ENCODE results near the gene PROCA1. TPM values are rescaled to one million over a fixed set of nuclear protein-coding genes. Genes with fewer than 3 reads are reported as not detected.

Gene PROCA1
- total and polyA plus RNA-seq, 9 of the 15 experiments (the other 6 are each of a cell fraction or from before 2014, with no cell fraction given) = 0.78 to 16.2 (median 5.6) TPM

- 83% methylated on average over 6 of the region's 6 CpGs for WGBS (ENCODE audit: insufficient coverage, low coverage, missing lambda C conversion rate)
- peak overlapping the region in 1 of 2 experiments; percentile 6; a peak in 1 of 4 replicates for H3K9ac ChIP-seq (ENCODE audit: insufficient read depth in 1 of 2, low read depth in 2 of 2, low read length in 2 of 2)
- no peak overlapping the region for H3K4me2 ChIP-seq (ENCODE audit: insufficient read depth, low read length)
- intact Hi-C loops (cut with micrococcal nuclease) (no loop called here), in situ Hi-C loops (cut with MboI) (no loop called here)
- H3K27me3 ChIP-seq (ENCODE audit: control insufficient read depth in 2 of 2, insufficient read depth in 2 of 2, low read length in 2 of 2) = no peaks in the 10 kb centered on the region
- H3K79me2 ChIP-seq (ENCODE audit: control insufficient read depth, insufficient read depth, low read length) = no peaks in the 10 kb centered on the region
- BruUV-seq (replicated peaks) = no TSS peak
- FAIRE-seq (no peak), DNase-seq (ENCODE audit: extremely low read depth in 1 of 4, low spot score in 3 of 4) (no peak), ATAC-seq (no peak; the same call in 2 of the 3 replicates)
- no peaks in the 10 kb centered on the region for H3K9me1 ChIP-seq (ENCODE audit: control insufficient read depth, insufficient read depth, low read length)
- no peaks in the 10 kb centered on the region; the same call in 1 of the 2 replicates for H4K20me1 ChIP-seq (replicated peaks; ENCODE audit: control insufficient read depth, insufficient read depth, low read length)
- POLR2A ChIA-PET = interaction anchor here (0.9 kb wide), 1 partner anchor 9 kb away, joined by 4 read pairs; no protein-coding TSS in a partner anchor
- no peak overlapping the region for H2AFZ ChIP-seq (ENCODE audit: low read depth, low read length)
- H3K4me1 ChIP-seq (replicated peaks in 1 of 2; ENCODE audit: control insufficient read depth in 2 of 2, insufficient read depth in 2 of 2, low read length in 2 of 2) = no peaks in the 10 kb centered on the region
- no peak overlapping the region for H3K27ac ChIP-seq (ENCODE audit: extremely low read depth, low read depth, low read length)
- peak; percentile 90 for TF ChIP-seq SPI1 (IDR thresholded peaks at IDR 0.05; ENCODE audit: borderline replicate concordance, low read depth, low read length)
- no peak for TF ChIP-seq MAFG (tag; conservative IDR thresholded peaks at IDR 0.05)
- CTCF ChIA-PET (ENCODE audit: low intra/inter-chr PET ratio) = no interaction called here
- H3K36me3 ChIP-seq (ENCODE audit: control insufficient read depth, insufficient read depth, low read length) = peaks cover 99% of the 10 kb centered on the region
- H3K9me3 ChIP-seq (replicated peaks; ENCODE audit: control insufficient read depth, insufficient read depth, low read depth, low read length) = no peaks in the 10 kb centered on the region
- H3K4me3 ChIP-seq = no peak overlapping the region
These were observed 13.3 kb downstream of the PROCA1 start for GRCh38 chr17:28698253-28698941.

- H3K27me3 ChIP-seq (ENCODE audit: control insufficient read depth in 2 of 2, insufficient read depth in 2 of 2, low read length in 2 of 2) = no peaks in the 10 kb centered on the region
- H3K9ac ChIP-seq (ENCODE audit: insufficient read depth in 1 of 2, low read depth in 2 of 2, low read length in 2 of 2) = 0 out of 4 replicates have a peak overlapping the region, but pooled peaks of 1 of the 2 experiments have one; percentile 44
- no TSS peak for BruUV-seq (replicated peaks)
- no peaks in the 10 kb centered on the region for H3K4me1 ChIP-seq (replicated peaks in 1 of 2; ENCODE audit: control insufficient read depth in 2 of 2, insufficient read depth in 2 of 2, low read length in 2 of 2)
- POLR2A ChIA-PET = interaction anchor here (0.8 to 6.5 kb wide), 11 partner anchors 8 to 50 kb away, joined by 3 to 51 read pairs (median 5); partner anchors contain the start of genes PROCA1, RPL23A, SDF2 and SUPT6H
- CTCF ChIA-PET (ENCODE audit: low intra/inter-chr PET ratio) = no interaction called here
- H4K20me1 ChIP-seq (replicated peaks; ENCODE audit: control insufficient read depth, insufficient read depth, low read length) = no peaks in the 10 kb centered on the region
- intact Hi-C loops (cut with micrococcal nuclease) = no loop called here
- peaks cover 93% of the 10 kb centered on the region for H3K36me3 ChIP-seq (ENCODE audit: control insufficient read depth, insufficient read depth, low read length)
- no peak overlapping the region for H3K4me2 ChIP-seq (ENCODE audit: insufficient read depth, low read length)
- no peak for FAIRE-seq
- in situ Hi-C loops (cut with MboI) = no loop called here
- no peak overlapping the region for H3K4me3 ChIP-seq
- DNase-seq (ENCODE audit: extremely low read depth in 1 of 4, low spot score in 3 of 4) = peak in 1 of 4 experiments; percentile 13
- no peaks in the 10 kb centered on the region for H3K9me3 ChIP-seq (replicated peaks; ENCODE audit: control insufficient read depth, insufficient read depth, low read depth, low read length)
- no peaks in the 10 kb centered on the region for H3K9me1 ChIP-seq (ENCODE audit: control insufficient read depth, insufficient read depth, low read length)
- H2AFZ ChIP-seq (ENCODE audit: low read depth, low read length) = no peak overlapping the region
- H3K79me2 ChIP-seq (ENCODE audit: control insufficient read depth, insufficient read depth, low read length) = no peaks in the 10 kb centered on the region
- no peak for ATAC-seq
- no peak overlapping the region; the same call in 2 of the 3 replicates for H3K27ac ChIP-seq (ENCODE audit: extremely low read depth, low read depth, low read length)
- 100% methylated on average over 1 of the region's 1 CpG for WGBS (ENCODE audit: insufficient coverage, low coverage, missing lambda C conversion rate)
- TF ChIP-seq, protein P1, sequence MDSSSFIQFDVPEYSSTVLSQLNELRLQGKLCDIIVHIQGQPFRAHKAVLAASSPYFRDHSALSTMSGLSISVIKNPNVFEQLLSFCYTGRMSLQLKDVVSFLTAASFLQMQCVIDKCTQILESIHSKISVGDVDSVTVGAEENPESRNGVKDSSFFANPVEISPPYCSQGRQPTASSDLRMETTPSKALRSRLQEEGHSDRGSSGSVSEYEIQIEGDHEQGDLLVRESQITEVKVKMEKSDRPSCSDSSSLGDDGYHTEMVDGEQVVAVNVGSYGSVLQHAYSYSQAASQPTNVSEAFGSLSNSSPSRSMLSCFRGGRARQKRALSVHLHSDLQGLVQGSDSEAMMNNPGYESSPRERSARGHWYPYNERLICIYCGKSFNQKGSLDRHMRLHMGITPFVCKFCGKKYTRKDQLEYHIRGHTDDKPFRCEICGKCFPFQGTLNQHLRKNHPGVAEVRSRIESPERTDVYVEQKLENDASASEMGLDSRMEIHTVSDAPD (CRISPR knock-in tag; IDR thresholded peaks at IDR 0.05) = no peak
- TF ChIP-seq SRSF9 (IDR thresholded peaks at IDR 0.05; ENCODE audit: borderline replicate concordance, low read depth, low read length) = no peak
- TF ChIP-seq ZNF124 (CRISPR knock-in tag; IDR thresholded peaks at IDR 0.05) = no peak
- TF ChIP-seq, protein P2, sequence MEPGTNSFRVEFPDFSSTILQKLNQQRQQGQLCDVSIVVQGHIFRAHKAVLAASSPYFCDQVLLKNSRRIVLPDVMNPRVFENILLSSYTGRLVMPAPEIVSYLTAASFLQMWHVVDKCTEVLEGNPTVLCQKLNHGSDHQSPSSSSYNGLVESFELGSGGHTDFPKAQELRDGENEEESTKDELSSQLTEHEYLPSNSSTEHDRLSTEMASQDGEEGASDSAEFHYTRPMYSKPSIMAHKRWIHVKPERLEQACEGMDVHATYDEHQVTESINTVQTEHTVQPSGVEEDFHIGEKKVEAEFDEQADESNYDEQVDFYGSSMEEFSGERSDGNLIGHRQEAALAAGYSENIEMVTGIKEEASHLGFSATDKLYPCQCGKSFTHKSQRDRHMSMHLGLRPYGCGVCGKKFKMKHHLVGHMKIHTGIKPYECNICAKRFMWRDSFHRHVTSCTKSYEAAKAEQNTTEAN (CRISPR knock-in tag; IDR thresholded peaks at IDR 0.05) = no peak
- TF ChIP-seq PHTF2 (CRISPR knock-in tag; IDR thresholded peaks at IDR 0.05) = no peak
- no peak for TF ChIP-seq ZNF3 (CRISPR knock-in tag; IDR thresholded peaks at IDR 0.05)
- no peak for TF ChIP-seq E2F6 (IDR thresholded peaks at IDR 0.05; ENCODE audit: borderline replicate concordance in 1 of 2, extremely low read depth in 1 of 2, insufficient read depth in 1 of 2, insufficient read length in 1 of 2, low read depth in 1 of 2, low read length in 1 of 2, poor library complexity in 1 of 2, severe bottlenecking in 1 of 2)
- no peak for TF ChIP-seq RBM15 (IDR thresholded peaks at IDR 0.05; ENCODE audit: insufficient read depth, low read length)
These were observed 17.8 kb downstream of the PROCA1 start for GRCh38 chr17:28693869-28694268.
